GM23338 (cell line): Measurements from ENCODE around the gene ENTPD7. TPM values are rescaled to one million over a fixed set of nuclear protein-coding genes. Genes with fewer than 3 reads are reported as not detected.

Source experiments
- ATAC-seq: fragments of 200-7000 bp; cut with Tn5 transposase; 3 replicates; pipeline ENCODE4 v1.9.1; 2020
- DNase-seq: peaks from one replicate; pipeline ENCODE4 v3.0.0-alpha.2; 2015; ENCODE audit warnings: low spot score
- H2AFZ ChIP-seq: fragments of 200-600 bp; sonication (generic); 2 replicates; pipeline ENCODE4 v1.8.0; 2016; ENCODE audit warnings: antibody characterized with exemption, mild to moderate bottlenecking, moderate library complexity
- H3F3A ChIP-seq: fragments of 200-600 bp; sonication (generic); replicated peaks from 2 replicates; pipeline ENCODE4 v1.8.0; 2017; ENCODE audit warnings: antibody characterized with exemption, mixed run types, low read depth
- H3K27ac ChIP-seq: fragments of 200-600 bp; sonication (generic); 2 replicates; pipeline ENCODE4 v1.6.1; 2016; ENCODE audit warnings: low read depth
- H3K27me3 ChIP-seq: fragments of 200-600 bp; sonication (generic); 2 replicates; pipeline ENCODE4 v1.8.0; 2016; ENCODE audit warnings: mild to moderate bottlenecking, mixed run types, moderate library complexity; ENCODE audit not compliant: insufficient read depth
- H3K36me3 ChIP-seq: fragments of 200-600 bp; sonication (generic); 2 replicates; pipeline ENCODE4 v1.8.0; 2016; ENCODE audit warnings: mild to moderate bottlenecking; ENCODE audit not compliant: insufficient read depth
- H3K4me1 ChIP-seq: fragments of 200-600 bp; sonication (generic); 2 replicates; pipeline ENCODE4 v1.8.0; 2016; ENCODE audit warnings: mild to moderate bottlenecking, moderate library complexity; ENCODE audit not compliant: insufficient read depth
- H3K4me2 ChIP-seq: fragments of 200-600 bp; sonication (generic); 2 replicates; pipeline ENCODE4 v1.7.1; 2017; ENCODE audit warnings: mixed run types
- H3K4me3 ChIP-seq: fragments of 200-600 bp; sonication (generic); 2 replicates; pipeline ENCODE4 v1.6.1; 2016; ENCODE audit warnings: mixed run types
- H3K79me2 ChIP-seq: fragments of 200-600 bp; sonication (generic); replicated peaks from 2 replicates; pipeline ENCODE4 v1.8.0; 2017; ENCODE audit warnings: mild to moderate bottlenecking; ENCODE audit not compliant: insufficient read depth
- H3K9me2 ChIP-seq: fragments of 200-600 bp; sonication (generic); 2 replicates; pipeline ENCODE4 v1.8.0; 2017; ENCODE audit not compliant: insufficient read depth
- H4K20me1 ChIP-seq: fragments of 200-600 bp; sonication (generic); replicated peaks from 2 replicates; pipeline ENCODE4 v1.8.0; 2017; ENCODE audit warnings: mild to moderate bottlenecking; ENCODE audit not compliant: insufficient read depth
- H3K27ac Mint-ChIP-seq: 2 replicates; pipeline ENCODE4 v1.8.0; 2020; ENCODE audit warnings: inconsistent platforms, mild to moderate bottlenecking, moderate library complexity, mixed read lengths
- H3K27me3 Mint-ChIP-seq: 3 replicates; pipeline ENCODE4 v1.8.0; 2022; ENCODE audit warnings: low read depth, mild to moderate bottlenecking, moderate library complexity, mixed read lengths, inconsistent platforms; ENCODE audit not compliant: insufficient read depth, poor library complexity
- H3K36me3 Mint-ChIP-seq: 3 replicates; pipeline ENCODE4 v1.8.0; 2021; ENCODE audit warnings: low read depth, mild to moderate bottlenecking, inconsistent platforms, moderate library complexity, mixed read lengths
- H3K4me1 Mint-ChIP-seq: 3 replicates; pipeline ENCODE4 v1.8.0; 2020; ENCODE audit warnings: mild to moderate bottlenecking, inconsistent platforms, mixed read lengths
- H3K4me3 Mint-ChIP-seq: 3 replicates; pipeline ENCODE4 v1.8.0; 2021; ENCODE audit warnings: moderate library complexity, mild to moderate bottlenecking, inconsistent platforms, mixed read lengths
- H3K9me3 Mint-ChIP-seq: 3 replicates; pipeline ENCODE4 v1.8.0; 2020; ENCODE audit warnings: moderate library complexity, mild to moderate bottlenecking, inconsistent platforms, mixed read lengths
- CREB1 ChIP-seq: fragments of 250-450 bp; sonication (Bioruptor Pico); IDR thresholded peaks from 2 replicates; pipeline ENCODE4 v1.5.0; 2020; ENCODE audit warnings: low read depth, mild to moderate bottlenecking, moderate library complexity
- EZH2 ChIP-seq: fragments of 200-600 bp; sonication (generic); IDR thresholded peaks from one replicate; pipeline ENCODE4 v1.8.0; 2017; ENCODE audit warnings: antibody characterized with exemption, mild to moderate bottlenecking, low read depth; ENCODE audit not compliant: unreplicated experiment
- EZH2phosphoT487 ChIP-seq: fragments of 200-600 bp; sonication (generic); IDR thresholded peaks from one replicate; pipeline ENCODE4 v1.8.1; 2018; ENCODE audit warnings: antibody characterized with exemption; ENCODE audit not compliant: unreplicated experiment
- JUNB ChIP-seq: IDR thresholded peaks from one replicate; pipeline ENCODE4 v1.6.1; 2016; ENCODE audit warnings: antibody characterized with exemption; ENCODE audit not compliant: unreplicated experiment
- NANOG ChIP-seq: IDR thresholded peaks from 2 replicates; pipeline ENCODE4 v1.6.1; 2016; ENCODE audit warnings: antibody characterized with exemption, borderline replicate concordance
- POLR2AphosphoS5 ChIP-seq: IDR thresholded peaks from 2 replicates; pipeline ENCODE4 v1.6.1; 2016; ENCODE audit warnings: antibody characterized with exemption, low read depth
- REST ChIP-seq: IDR thresholded peaks from one replicate; pipeline ENCODE4 v1.6.1; 2018; ENCODE audit warnings: antibody characterized with exemption; ENCODE audit not compliant: unreplicated experiment
- STAT1 ChIP-seq: IDR thresholded peaks from one replicate; pipeline ENCODE4 v1.6.1; 2016; ENCODE audit warnings: antibody characterized with exemption; ENCODE audit not compliant: unreplicated experiment
- ZNF114 ChIP-seq: fragments of 250-450 bp; sonication (Bioruptor Pico); IDR thresholded peaks from 2 replicates; pipeline ENCODE4 v1.5.0; 2020; ENCODE audit warnings: mild to moderate bottlenecking, moderate library complexity
- ZNF331 ChIP-seq: fragments of 250-450 bp; sonication (Bioruptor Pico); IDR thresholded peaks from 2 replicates; pipeline ENCODE4 v1.5.0; 2020; ENCODE audit warnings: low read depth, mild to moderate bottlenecking, moderate library complexity
- ZNF462 ChIP-seq: fragments of 250-450 bp; sonication (Bioruptor Pico); IDR thresholded peaks from 2 replicates; pipeline ENCODE4 v1.5.0; 2020; ENCODE audit warnings: mild to moderate bottlenecking, moderate library complexity
- polyA plus RNA-seq: library from polyadenylated mRNA; unstranded; fragments of >200 nt; fragmentation: Nextera tagmentation; extraction: Ambion mirVana; gene quantifications from 2 replicates; pipeline ENCODE4 v1.2.1, GENCODE V29; 2016
- total RNA-seq: library from RNA; depleted of rRNA; stranded (reverse); fragments of >200 nt; shearing (Covaris generic); gene quantifications from 2 replicates; pipeline ENCODE4 v1.2.3, GENCODE V29; 2014
- TF ChIP-seq, protein P1 (sequence below): IDR thresholded peaks from 2 replicates; pipeline ENCODE4 v1.6.1; 2016; ENCODE audit warnings: antibody characterized with exemption
- TF ChIP-seq, protein P2 (sequence below), 2 experiments: fragments of 200-600 bp in 1 of 2; sonication (generic) in 1 of 2; conservative IDR thresholded peaks; 2 replicates each; pipeline versions ENCODE4 v1.5.1 to v1.6.1; 2016 to 2017; ENCODE audit warnings: antibody characterized with exemption in 2 of 2, low read depth in 2 of 2, mild to moderate bottlenecking in 2 of 2, moderate library complexity in 1 of 2

Gene ENTPD7
- total and polyA plus RNA-seq, 2 experiments from 2014 or later = 1.7 to 12.6 TPM

- no peak for TF ChIP-seq EZH2phosphoT487
- no peak for TF ChIP-seq ZNF114 (CRISPR knock-in tag)
- no peak for TF ChIP-seq NANOG
Observed at GRCh38 chr10:99740260-99740659, 81.0 kb downstream of the ENTPD7 start (continued).

DNA sequence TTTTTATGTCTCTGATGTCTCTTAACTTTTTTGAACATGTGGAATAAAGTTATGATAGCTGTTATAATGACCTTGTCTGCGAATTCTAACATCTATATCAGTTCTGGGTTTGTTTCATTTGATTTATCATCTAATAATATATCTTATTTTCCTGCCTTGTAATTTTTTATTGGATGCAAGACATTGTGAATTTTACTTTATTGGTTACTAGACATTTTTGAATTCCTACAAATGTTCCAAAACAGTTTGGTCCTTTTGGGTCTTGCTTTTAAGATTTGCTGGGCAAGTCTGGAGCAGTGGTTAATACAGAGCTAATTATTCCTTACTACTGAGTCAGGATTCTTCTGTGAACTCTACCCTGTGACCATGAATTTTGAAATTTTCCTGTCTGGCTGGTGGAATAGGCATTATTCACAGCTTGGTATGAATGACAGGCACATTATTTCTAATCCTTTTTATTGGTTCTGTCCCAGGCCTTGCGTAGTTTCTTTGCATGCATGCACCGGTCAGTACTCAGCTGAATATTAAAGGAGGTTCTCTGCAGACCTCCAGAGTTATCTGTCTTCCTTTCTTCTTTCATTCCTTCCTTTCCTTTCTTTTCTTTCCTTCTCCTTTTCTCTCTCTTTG, 81.7 kb downstream of the ENTPD7 start:
- Mint-ChIP-seq H3K36me3 (peaks cover 81% of the 10 kb centered on the region), H3K9me3 (no peaks in the 10 kb centered on the region; the same call in 2 of the 3 replicates), H3K27ac (no peak overlapping the region), H3K27me3 (peaks cover 1% of the 10 kb centered on the region), H3K4me1 (no peaks in the 10 kb centered on the region), H3K4me3 (no peak overlapping the region)
- H2AFZ ChIP-seq = no peak overlapping the region
- peaks cover 4% of the 10 kb centered on the region; the same call in 1 of the 2 replicates for H3K79me2 ChIP-seq
- no peak for ATAC-seq
- H3K36me3 ChIP-seq = peaks cover 84% of the 10 kb centered on the region
- TF ChIP-seq ZNF331 (no peak), POLR2AphosphoS5 (no peak), ZNF462 (CRISPR knock-in tag) (no peak), CREB1 (CRISPR knock-in tag) (no peak), EZH2 (no peak), STAT1 (no peak), EZH2phosphoT487 (no peak), REST (no peak), JUNB (no peak), NANOG (no peak), ZNF114 (CRISPR knock-in tag) (no peak)
- TF ChIP-seq, protein P1, sequence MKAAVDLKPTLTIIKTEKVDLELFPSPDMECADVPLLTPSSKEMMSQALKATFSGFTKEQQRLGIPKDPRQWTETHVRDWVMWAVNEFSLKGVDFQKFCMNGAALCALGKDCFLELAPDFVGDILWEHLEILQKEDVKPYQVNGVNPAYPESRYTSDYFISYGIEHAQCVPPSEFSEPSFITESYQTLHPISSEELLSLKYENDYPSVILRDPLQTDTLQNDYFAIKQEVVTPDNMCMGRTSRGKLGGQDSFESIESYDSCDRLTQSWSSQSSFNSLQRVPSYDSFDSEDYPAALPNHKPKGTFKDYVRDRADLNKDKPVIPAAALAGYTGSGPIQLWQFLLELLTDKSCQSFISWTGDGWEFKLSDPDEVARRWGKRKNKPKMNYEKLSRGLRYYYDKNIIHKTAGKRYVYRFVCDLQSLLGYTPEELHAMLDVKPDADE = no peak
- TF ChIP-seq, protein P2, sequence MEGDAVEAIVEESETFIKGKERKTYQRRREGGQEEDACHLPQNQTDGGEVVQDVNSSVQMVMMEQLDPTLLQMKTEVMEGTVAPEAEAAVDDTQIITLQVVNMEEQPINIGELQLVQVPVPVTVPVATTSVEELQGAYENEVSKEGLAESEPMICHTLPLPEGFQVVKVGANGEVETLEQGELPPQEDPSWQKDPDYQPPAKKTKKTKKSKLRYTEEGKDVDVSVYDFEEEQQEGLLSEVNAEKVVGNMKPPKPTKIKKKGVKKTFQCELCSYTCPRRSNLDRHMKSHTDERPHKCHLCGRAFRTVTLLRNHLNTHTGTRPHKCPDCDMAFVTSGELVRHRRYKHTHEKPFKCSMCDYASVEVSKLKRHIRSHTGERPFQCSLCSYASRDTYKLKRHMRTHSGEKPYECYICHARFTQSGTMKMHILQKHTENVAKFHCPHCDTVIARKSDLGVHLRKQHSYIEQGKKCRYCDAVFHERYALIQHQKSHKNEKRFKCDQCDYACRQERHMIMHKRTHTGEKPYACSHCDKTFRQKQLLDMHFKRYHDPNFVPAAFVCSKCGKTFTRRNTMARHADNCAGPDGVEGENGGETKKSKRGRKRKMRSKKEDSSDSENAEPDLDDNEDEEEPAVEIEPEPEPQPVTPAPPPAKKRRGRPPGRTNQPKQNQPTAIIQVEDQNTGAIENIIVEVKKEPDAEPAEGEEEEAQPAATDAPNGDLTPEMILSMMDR (conservative IDR thresholded peaks at IDR 0.05; ENCODE audit: low read depth in 2 of 2) = no peak
- peaks cover 10% of the 10 kb centered on the region; the same call in 1 of the 2 replicates for H4K20me1 ChIP-seq
- no peaks in the 10 kb centered on the region for H3K27me3 ChIP-seq
- no peak overlapping the region for H3K4me2 ChIP-seq
- H3K4me3 ChIP-seq = no peak overlapping the region
- no peaks in the 10 kb centered on the region for H3K9me2 ChIP-seq
- no peak for DNase-seq
- H3F3A ChIP-seq = no peaks in the 10 kb centered on the region
- no peak overlapping the region for H3K27ac ChIP-seq
- H3K4me1 ChIP-seq = no peaks in the 10 kb centered on the region
